Smooth muscle cell (in vitro differentiated cells): ENCODE data around the gene CD40. TPM values are rescaled to one million over a fixed set of nuclear protein-coding genes. Genes with fewer than 3 reads are reported as not detected.
"Not testable (repeated sequence)": the region's sequence is repeated elsewhere in the genome, so short reads cannot be mapped to it uniquely, and the experiment has no call there.

Experiments
- DNase-seq: peaks from one replicate; lab custom pipeline; 2025; ENCODE audit not compliant: unreplicated experiment; lab: John Stamatoyannopoulos, UW
- H2AFZ ChIP-seq: fragments of 200-600 bp; sonication (generic); 2 replicates; pipeline ENCODE4 v1.6.0; 2016; ENCODE audit warnings: antibody characterized with exemption, low read depth, mild to moderate bottlenecking
- H3F3A ChIP-seq: fragments of 200-600 bp; sonication (generic); 2 replicates; pipeline ENCODE4 v1.6.0; 2017; ENCODE audit warnings: antibody characterized with exemption, low read depth
- H3K27ac ChIP-seq: fragments of 200-600 bp; sonication (generic); 2 replicates; pipeline ENCODE4 v1.5.1; 2016; ENCODE audit warnings: low read depth, mild to moderate bottlenecking
- H3K27me3 ChIP-seq: fragments of 200-600 bp; sonication (generic); 2 replicates; pipeline ENCODE4 v1.6.1; 2016; ENCODE audit warnings: low read depth, mild to moderate bottlenecking
- H3K36me3 ChIP-seq: fragments of 200-600 bp; sonication (generic); 2 replicates; pipeline ENCODE4 v1.5.1; 2016; ENCODE audit warnings: low read depth
- H3K4me1 ChIP-seq: fragments of 200-600 bp; sonication (generic); 2 replicates; pipeline ENCODE4 v1.5.1; 2016; ENCODE audit warnings: low read depth
- H3K4me2 ChIP-seq: fragments of 200-600 bp; sonication (generic); 2 replicates; pipeline ENCODE4 v1.6.0; 2016; ENCODE audit warnings: mild to moderate bottlenecking
- H3K4me3 ChIP-seq: fragments of 200-600 bp; sonication (generic); 2 replicates; pipeline ENCODE4 v1.5.1; 2016; ENCODE audit warnings: mild to moderate bottlenecking
- H3K79me2 ChIP-seq: fragments of 200-600 bp; sonication (generic); 2 replicates; pipeline ENCODE4 v1.6.0; 2016; ENCODE audit warnings: low read depth, mild to moderate bottlenecking
- H3K9ac ChIP-seq: fragments of 200-600 bp; sonication (generic); 2 replicates; pipeline ENCODE4 v1.6.0; 2016; ENCODE audit warnings: low read depth
- H3K9me3 ChIP-seq: fragments of 200-600 bp; sonication (generic); replicated peaks from 2 replicates; pipeline ENCODE4 v1.5.1; 2016; ENCODE audit warnings: low read depth
- H4K20me1 ChIP-seq: fragments of 200-600 bp; sonication (generic); 2 replicates; pipeline ENCODE4 v1.6.0; 2016; ENCODE audit warnings: low read depth
- CTCF ChIP-seq: fragments of 200-600 bp; sonication (generic); IDR thresholded peaks from 2 replicates; pipeline ENCODE4 v1.5.1; 2017; ENCODE audit warnings: borderline replicate concordance, mild to moderate bottlenecking, antibody characterized with exemption; ENCODE audit not compliant: insufficient read depth, poor library complexity, severe bottlenecking
- WGBS: methylation state at CpG from one replicate; pipeline ENCODE4 v1.1.7; 2016; ENCODE audit warnings: low lambda C conversion rate; 5-methylcytosine and 5-hydroxymethylcytosine counted together
- polyA plus RNA-seq: library from polyadenylated mRNA; unstranded; fragments of >200 nt; fragmentation: Nextera tagmentation; extraction: Ambion mirVana; gene quantifications from 2 replicates; pipeline ENCODE4 v1.2.1, GENCODE V29; 2016
- total RNA-seq: library from RNA; depleted of rRNA; stranded (reverse); fragments of >200 nt; gene quantifications from 2 replicates; pipeline ENCODE4 v1.2.3, GENCODE V29; 2014

The CD40 gene
- total and polyA plus RNA-seq, 2 experiments from 2014 or later, result 13.8 to 27.4 TPM

DNA sequence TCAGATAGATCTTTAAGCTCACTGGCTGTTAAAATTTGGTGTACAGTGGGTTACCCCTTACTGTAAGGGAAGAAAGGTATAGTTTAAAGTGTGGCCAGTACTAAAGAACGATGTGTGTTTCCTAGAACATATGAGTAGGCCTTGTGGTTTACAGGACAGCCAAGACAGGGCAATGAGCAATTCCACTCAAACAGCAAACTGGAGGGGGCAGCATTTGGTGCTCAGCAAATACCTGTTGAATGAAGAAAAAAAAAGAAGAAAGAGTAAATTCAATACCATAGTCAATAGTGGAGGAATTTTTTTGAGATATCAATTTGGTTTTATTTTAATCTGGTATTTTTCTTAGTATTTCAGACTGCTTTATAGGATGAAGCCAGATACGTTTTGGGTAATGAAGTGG lies 24.6 kb upstream of the CD40 start:
- DNase-seq, result no peak
- 71% methylated on average over 2 of the region's 2 CpGs for WGBS
- Histone ChIP-seq H3K79me2 (peaks cover 6% of the 10 kb centered on the region), H4K20me1 (peaks cover 8% of the 10 kb centered on the region), H3K27me3 (peaks cover 18% of the 10 kb centered on the region), H3K27ac (no peak overlapping the region), H3K9ac (no peak overlapping the region), H2AFZ (no peak overlapping the region), H3K36me3 (no peaks in the 10 kb centered on the region), H3F3A (no peaks in the 10 kb centered on the region), H3K4me1 (peaks cover 4% of the 10 kb centered on the region), H3K9me3 (no peaks in the 10 kb centered on the region), H3K4me2 (no peak overlapping the region), H3K4me3 (no peak overlapping the region)
- no peak for TF ChIP-seq CTCF

GRCh38 chr20:46099491-46100287 lies 18.4 kb upstream of the CD40 start:
- H2AFZ ChIP-seq, result no peak overlapping the region
- H4K20me1 ChIP-seq, result no peaks in the 10 kb centered on the region
- H3K4me2 ChIP-seq, result peak overlapping the region; percentile 26

DNA sequence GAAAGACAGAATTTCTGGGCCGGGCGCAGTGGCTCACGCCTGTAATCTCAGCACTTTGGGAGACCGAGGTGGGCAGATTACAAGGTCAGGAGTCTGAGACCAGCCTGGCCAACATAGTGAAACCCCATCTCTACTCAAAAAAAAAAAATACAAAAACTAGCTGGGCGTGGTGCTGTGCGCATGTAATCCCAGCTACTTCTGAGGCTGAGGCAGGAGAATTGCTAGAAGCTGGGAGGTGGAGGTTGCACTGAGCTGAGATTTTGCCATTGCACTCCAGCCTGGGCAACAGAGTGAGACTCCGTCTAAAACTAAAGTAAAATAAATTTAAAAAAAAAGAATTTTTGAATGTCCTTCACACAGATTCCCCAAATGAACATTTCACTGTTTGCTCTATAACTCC lies 17.7 kb upstream of the CD40 start:
- not testable (repeated sequence) for H3K4me1 ChIP-seq, DNase-seq, H3F3A ChIP-seq, H3K4me3 ChIP-seq, H3K9me3 ChIP-seq, H3K36me3 ChIP-seq, H3K79me2 ChIP-seq, H2AFZ ChIP-seq, H3K27ac ChIP-seq, H3K9ac ChIP-seq, H3K4me2 ChIP-seq, H4K20me1 ChIP-seq
- H3K27me3 ChIP-seq, result peaks cover 56% of the 10 kb centered on the region
- WGBS, result 94% methylated on average over 7 of the region's 7 CpGs

More at GRCh38 chr20:46099491-46100287, 18.4 kb upstream of the CD40 start:
- Histone ChIP-seq H3K9me3 (no peaks in the 10 kb centered on the region), H3K27ac (no peak overlapping the region), H3K27me3 (peaks cover 55% of the 10 kb centered on the region), H3K4me3 (no peak overlapping the region), H3K79me2 (no peaks in the 10 kb centered on the region), H3K4me1 (no peaks in the 10 kb centered on the region), H3K36me3 (no peaks in the 10 kb centered on the region), H3F3A (no peaks in the 10 kb centered on the region), H3K9ac (no peak overlapping the region)
- DNase-seq, result no peak
- TF ChIP-seq CTCF, result no peak
- 44% methylated on average over 48 of the region's 48 CpGs for WGBS

- no peak for DNase-seq
- H3K9ac ChIP-seq, result no peak overlapping the region
- no peaks in the 10 kb centered on the region for H3K9me3 ChIP-seq
- H3K27ac ChIP-seq, result no peak overlapping the region
- no peaks in the 10 kb centered on the region for H3K79me2 ChIP-seq
- H3K27me3 ChIP-seq, result peaks cover 62% of the 10 kb centered on the region
- TF ChIP-seq CTCF, result no peak
- no peaks in the 10 kb centered on the region for H3F3A ChIP-seq
- H4K20me1 ChIP-seq, result no peaks in the 10 kb centered on the region
- no peak overlapping the region for H3K4me2 ChIP-seq
- H3K4me3 ChIP-seq, result no peak overlapping the region
- no peaks in the 10 kb centered on the region for H3K4me1 ChIP-seq
- H3K36me3 ChIP-seq, result no peaks in the 10 kb centered on the region
- WGBS, result 86% methylated on average over 5 of the region's 5 CpGs
- H2AFZ ChIP-seq, result no peak overlapping the region
Observed at GRCh38 chr20:46100988-46101387, 17.1 kb upstream of the CD40 start.
